ENCODE results near the gene HPCAL4.
A peak's percentile ranks its signal among the peaks of the same experiment; 100 is the strongest.

Gene HPCAL4

GRCh38 chr1:39646232-39647081 is 44.8 kb downstream of the HPCAL4 start:
- Histone ChIP-seq H3K27ac (ENCODE audit: insufficient read depth, low read length, poor library complexity, severe bottlenecking) (no peak overlapping the region), H3K4me3 (ENCODE audit: insufficient read depth, low read depth, low read length, poor library complexity, severe bottlenecking) (no peak overlapping the region)
- no peak for DNase-seq

GRCh38 chr1:39645411-39646043 is 45.7 kb downstream of the HPCAL4 start:
- no peaks in the 10 kb centered on the region for H3K4me1 ChIP-seq (ENCODE audit: control insufficient read depth, insufficient read depth, low read length, poor library complexity, severe bottlenecking)
- DNase-seq, result no peak
- no peak overlapping the region for H3K27ac ChIP-seq (ENCODE audit: insufficient read depth, low read length, poor library complexity, severe bottlenecking)
- no peaks in the 10 kb centered on the region for H3K27me3 ChIP-seq (replicated peaks; ENCODE audit: control insufficient read depth, insufficient read depth, low read length, poor library complexity, severe bottlenecking)
- no peak overlapping the region for H3K4me3 ChIP-seq (ENCODE audit: insufficient read depth, low read depth, low read length, poor library complexity, severe bottlenecking)
- H3K36me3 ChIP-seq (ENCODE audit: control insufficient read depth, insufficient read depth, low read length), result no peaks in the 10 kb centered on the region
- no peaks in the 10 kb centered on the region for H3K9me3 ChIP-seq (ENCODE audit: control insufficient read depth, low read length)

More at GRCh38 chr1:39646232-39647081, 44.8 kb downstream of the HPCAL4 start:
- no peaks in the 10 kb centered on the region for H3K9me3 ChIP-seq (ENCODE audit: control insufficient read depth, low read length)
- no peaks in the 10 kb centered on the region for H3K36me3 ChIP-seq (ENCODE audit: control insufficient read depth, insufficient read depth, low read length)
- H3K4me1 ChIP-seq (ENCODE audit: control insufficient read depth, insufficient read depth, low read length, poor library complexity, severe bottlenecking), result no peaks in the 10 kb centered on the region
- no peaks in the 10 kb centered on the region for H3K27me3 ChIP-seq (replicated peaks; ENCODE audit: control insufficient read depth, insufficient read depth, low read length, poor library complexity, severe bottlenecking)

GRCh38 chr1:39643705-39644104 is 47.5 kb downstream of the HPCAL4 start:
- no peak for DNase-seq
- H3K4me3 ChIP-seq (ENCODE audit: insufficient read depth, low read depth, low read length, poor library complexity, severe bottlenecking), result no peak overlapping the region
- H3K27ac ChIP-seq (ENCODE audit: insufficient read depth, low read length, poor library complexity, severe bottlenecking), result no peak overlapping the region
- H3K27me3 ChIP-seq (replicated peaks; ENCODE audit: control insufficient read depth, insufficient read depth, low read length, poor library complexity, severe bottlenecking), result no peaks in the 10 kb centered on the region
- H3K4me1 ChIP-seq (ENCODE audit: control insufficient read depth, insufficient read depth, low read length, poor library complexity, severe bottlenecking), result peaks cover 5% of the 10 kb centered on the region
- no peaks in the 10 kb centered on the region for H3K9me3 ChIP-seq (ENCODE audit: control insufficient read depth, low read length)
- H3K36me3 ChIP-seq (ENCODE audit: control insufficient read depth, insufficient read depth, low read length), result no peaks in the 10 kb centered on the region

GRCh38 chr1:39642796-39643195 is 48.4 kb downstream of the HPCAL4 start:
- no peaks in the 10 kb centered on the region for H3K36me3 ChIP-seq (ENCODE audit: control insufficient read depth, insufficient read depth, low read length)
- no peaks in the 10 kb centered on the region for H3K27me3 ChIP-seq (replicated peaks; ENCODE audit: control insufficient read depth, insufficient read depth, low read length, poor library complexity, severe bottlenecking)
- peaks cover 5% of the 10 kb centered on the region for H3K4me1 ChIP-seq (ENCODE audit: control insufficient read depth, insufficient read depth, low read length, poor library complexity, severe bottlenecking)
- no peak overlapping the region for H3K27ac ChIP-seq (ENCODE audit: insufficient read depth, low read length, poor library complexity, severe bottlenecking)
- no peak for DNase-seq
- H3K9me3 ChIP-seq (ENCODE audit: control insufficient read depth, low read length), result no peaks in the 10 kb centered on the region
- H3K4me3 ChIP-seq (ENCODE audit: insufficient read depth, low read depth, low read length, poor library complexity, severe bottlenecking), result no peak overlapping the region

GRCh38 chr1:39640861-39641260 is 50.4 kb downstream of the HPCAL4 start:
- Histone ChIP-seq H3K4me3 (ENCODE audit: insufficient read depth, low read depth, low read length, poor library complexity, severe bottlenecking) (no peak overlapping the region), H3K27ac (ENCODE audit: insufficient read depth, low read length, poor library complexity, severe bottlenecking) (no peak overlapping the region), H3K36me3 (ENCODE audit: control insufficient read depth, insufficient read depth, low read length) (no peaks in the 10 kb centered on the region), H3K9me3 (ENCODE audit: control insufficient read depth, low read length) (no peaks in the 10 kb centered on the region), H3K27me3 (replicated peaks; ENCODE audit: control insufficient read depth, insufficient read depth, low read length, poor library complexity, severe bottlenecking) (no peaks in the 10 kb centered on the region), H3K4me1 (ENCODE audit: control insufficient read depth, insufficient read depth, low read length, poor library complexity, severe bottlenecking) (peaks cover 5% of the 10 kb centered on the region)
- no peak for DNase-seq

- H3K27ac ChIP-seq (ENCODE audit: insufficient read depth, low read length, poor library complexity, severe bottlenecking), result no peak within 1 kb of the TSS
- peaks cover 5% of the 10 kb centered on the region for H3K4me1 ChIP-seq (ENCODE audit: control insufficient read depth, insufficient read depth, low read length, poor library complexity, severe bottlenecking)
- H3K27me3 ChIP-seq (replicated peaks; ENCODE audit: control insufficient read depth, insufficient read depth, low read length, poor library complexity, severe bottlenecking), result no peaks in the 10 kb centered on the region
- no peaks in the 10 kb centered on the region for H3K36me3 ChIP-seq (ENCODE audit: control insufficient read depth, insufficient read depth, low read length)
- DNase-seq, result peak; percentile 28 to 47 (median 35)
- H3K4me3 ChIP-seq (ENCODE audit: insufficient read depth, low read depth, low read length, poor library complexity, severe bottlenecking), result peak within 1 kb of the TSS; percentile 57
- no peaks in the 10 kb centered on the region for H3K9me3 ChIP-seq (ENCODE audit: control insufficient read depth, low read length)
Observed at GRCh38 chr1:39639305-39640130, 51.7 kb downstream of the HPCAL4 start, which contains the start of gene HEYL. Gene HEYL, minus strand, starts transcription at chr1:39639643. Its CDS starts 18 bp downstream, at chr1:39639625.

GRCh38 chr1:39638965-39639304 is 52.3 kb downstream of the HPCAL4 start:
- no peaks in the 10 kb centered on the region for H3K9me3 ChIP-seq (ENCODE audit: control insufficient read depth, low read length)
- H3K27ac ChIP-seq (ENCODE audit: insufficient read depth, low read length, poor library complexity, severe bottlenecking), result no peak overlapping the region
- H3K4me3 ChIP-seq (ENCODE audit: insufficient read depth, low read depth, low read length, poor library complexity, severe bottlenecking), result peak overlapping the region; percentile 57
- no peaks in the 10 kb centered on the region for H3K36me3 ChIP-seq (ENCODE audit: control insufficient read depth, insufficient read depth, low read length)
- peaks cover 5% of the 10 kb centered on the region for H3K4me1 ChIP-seq (ENCODE audit: control insufficient read depth, insufficient read depth, low read length, poor library complexity, severe bottlenecking)
- no peak for DNase-seq
- H3K27me3 ChIP-seq (replicated peaks; ENCODE audit: control insufficient read depth, insufficient read depth, low read length, poor library complexity, severe bottlenecking), result no peaks in the 10 kb centered on the region

GRCh38 chr1:39637361-39637760 is 53.9 kb downstream of the HPCAL4 start:
- Histone ChIP-seq H3K4me1 (ENCODE audit: control insufficient read depth, insufficient read depth, low read length, poor library complexity, severe bottlenecking) (peaks cover 5% of the 10 kb centered on the region), H3K4me3 (ENCODE audit: insufficient read depth, low read depth, low read length, poor library complexity, severe bottlenecking) (no peak overlapping the region), H3K9me3 (ENCODE audit: control insufficient read depth, low read length) (no peaks in the 10 kb centered on the region), H3K27me3 (replicated peaks; ENCODE audit: control insufficient read depth, insufficient read depth, low read length, poor library complexity, severe bottlenecking) (no peaks in the 10 kb centered on the region), H3K27ac (ENCODE audit: insufficient read depth, low read length, poor library complexity, severe bottlenecking) (no peak overlapping the region), H3K36me3 (ENCODE audit: control insufficient read depth, insufficient read depth, low read length) (no peaks in the 10 kb centered on the region)
- DNase-seq, result no peak

GRCh38 chr1:39635871-39636210 is 55.4 kb downstream of the HPCAL4 start:
- Histone ChIP-seq H3K4me3 (ENCODE audit: insufficient read depth, low read depth, low read length, poor library complexity, severe bottlenecking) (no peak overlapping the region), H3K9me3 (ENCODE audit: control insufficient read depth, low read length) (no peaks in the 10 kb centered on the region), H3K36me3 (ENCODE audit: control insufficient read depth, insufficient read depth, low read length) (no peaks in the 10 kb centered on the region), H3K27me3 (replicated peaks; ENCODE audit: control insufficient read depth, insufficient read depth, low read length, poor library complexity, severe bottlenecking) (no peaks in the 10 kb centered on the region), H3K4me1 (ENCODE audit: control insufficient read depth, insufficient read depth, low read length, poor library complexity, severe bottlenecking) (peaks cover 5% of the 10 kb centered on the region), H3K27ac (ENCODE audit: insufficient read depth, low read length, poor library complexity, severe bottlenecking) (no peak overlapping the region)
- no peak for DNase-seq
